Heart left ventricle (tissue), 16 donors: ENCODE results near the gene CD163. TPM values are rescaled to one million over a fixed set of nuclear protein-coding genes. Genes with fewer than 3 reads are reported as not detected.
"Not testable (repeated sequence)": the region's sequence is repeated elsewhere in the genome, so short reads cannot be mapped to it uniquely, and the experiment has no call there.

Source experiments
- ATAC-seq, 4 donors: fragments of 200-7000 bp; cut with Tn5 transposase; one replicate each; pipeline ENCODE4 v1.9.1; 2020 to 2022; ENCODE audit warnings: moderate library complexity in 4 of 4, mild to moderate bottlenecking in 3 of 4, moderate number of reproducible peaks in 1 of 4
- DNase-seq, 5 donors: peaks; one replicate each; pipeline ENCODE4 v3.0.0-alpha.2; 2020
- H3K27ac ChIP-seq, 12 donors: fragments of 200-600 bp; sonication (generic) in 4 of 12; one replicate each; pipeline versions ENCODE4 v1.5.0 to v1.8.0; 2016 to 2022; ENCODE audit warnings: mild to moderate bottlenecking in 2 of 12
- H3K27me3 ChIP-seq, 9 donors: fragments of 200-600 bp; sonication (generic) in 2 of 9; one replicate each; pipeline versions ENCODE4 v1.5.1 to v1.8.0; 2016 to 2022; ENCODE audit warnings: mild to moderate bottlenecking in 3 of 9
- H3K36me3 ChIP-seq, 9 donors: fragments of 200-600 bp; sonication (generic) in 2 of 9; one replicate each; pipeline versions ENCODE4 v1.5.0 to v1.8.0; 2018 to 2022; ENCODE audit warnings: mild to moderate bottlenecking in 2 of 9
- H3K4me1 ChIP-seq, 12 donors: fragments of 200-600 bp; sonication (generic) in 4 of 12; one replicate each; pipeline versions ENCODE4 v1.5.0 to v1.8.0; 2016 to 2022; ENCODE audit warnings: mild to moderate bottlenecking in 3 of 12
- H3K4me3 ChIP-seq, 12 donors: fragments of 200-600 bp; sonication (generic) in 4 of 12; one replicate each; pipeline versions ENCODE4 v1.5.0 to v1.8.0; 2017 to 2022; ENCODE audit warnings: mild to moderate bottlenecking in 9 of 12, moderate library complexity in 4 of 12
- H3K9me3 ChIP-seq, 12 donors: fragments of 200-600 bp; sonication (generic) in 4 of 12; one replicate each; pipeline versions ENCODE4 v1.5.0 to v1.8.0; 2016 to 2022; ENCODE audit warnings: mild to moderate bottlenecking in 1 of 12
- CTCF ChIP-seq, 12 donors: fragments of 200-600 bp; sonication (generic) in 4 of 12; IDR thresholded peaks; one replicate each; pipeline versions ENCODE4 v1.5.0 to v1.8.0; 2018 to 2022; ENCODE audit warnings: antibody characterized with exemption in 12 of 12, mild to moderate bottlenecking in 5 of 12
- POLR2A ChIP-seq, 2 donors: fragments of 450-650 bp; IDR thresholded peaks; one replicate each; pipeline ENCODE4 v1.6.1; 2017; ENCODE audit warnings: antibody characterized with exemption in 2 of 2, mild to moderate bottlenecking in 2 of 2, moderate library complexity in 2 of 2
- WGBS, 4 donors: extraction: QIAGEN DNeasy Blood & Tissue Kit in 2 of 4; methylation state at CpG; one replicate each; pipeline versions ENCODE4 v1.1.5 to v1.1.7; 2013 to 2018; 5-methylcytosine and 5-hydroxymethylcytosine counted together
- intact Hi-C, 10 donors: fragments of 100-400 bp; cut with DNase I; formaldehyde crosslinking; loops; one replicate each; pipeline versions ENCODE4 v1.11.1 to v1.14.2; 2022
- polyA plus RNA-seq, 2 donors: library from polyadenylated mRNA; stranded (reverse); fragments of 200-250 nt; gene quantifications; one replicate each; pipeline ENCODE4 v1.2.3, GENCODE V29; 2013
- total RNA-seq, 9 donors: library from RNA; depleted of rRNA in 2 of 9; stranded (reverse); fragments of >200 nt in 2 of 9; fragmentation: NEBNext Ultra II Directional in 3 of 9; extraction: Animal tissue kit (Norgen Biotek cat#: 25700) in 3 of 9; gene quantifications; one replicate each; pipeline versions ENCODE4 v1.1.0 to v1.2.4, GENCODE V29; 2016 to 2023
- donor health status: ischemic (EF 13 %, LVEDD 7.1; RV severe dilation, severe dysfunction).
- donor health status: healthy with polysubstance abuse.
- donor health status: DM: no; HTN: yes; CAD: no.
- donor health status: DM: no; HTN: no; CAD: no.
- donor health status: ischemic (EF 25% LVEDD 6.9; RV normal size, moderate dysfunction).
- donor health status: ischemic (EF 25% LVEDD 5.7; RV mildly dilated, moderate dysfunction).
- donor health status: healthy.
- donor health status: DM: yes; HTN: yes; CAD: no.
- donor health status: ischemic (EF 35%, LVEDD 5.7; RV mildly dilated, moderate dysfunction).
- donor health status: nonischemic (EF 11% LVEDD 7.7; RV severe dilation, severe dysfunction).
- donor health status: DM: yes; HTN: yes; CAD: no.
- donor health status: PGD.
- donor health status: ischemic (EF 29% LVEDD 5.4; RV normal size, mild dysfunction).
- donor health status: nonischemic (EF 23%, LVEDD 6.1; RV moderate dilation, normal function).

Gene CD163
- total and polyA plus RNA-seq, 11 donors = 6.2 to 389 (median 46.9) TPM

- H3K27ac ChIP-seq = peak overlapping the region in 1 of 12 donors; percentile 46
- no peak overlapping the region for H3K4me3 ChIP-seq
- no peaks in the 10 kb centered on the region for H3K27me3 ChIP-seq
- 66 to 80% (median 73%) methylated on average over 3 of the region's 3 CpGs for WGBS, 4 donors
- H3K36me3 ChIP-seq = no peaks in the 10 kb centered on the region
- ATAC-seq (peak in 2 of 4 donors; percentile 36 to 71), DNase-seq (no peak)
- TF ChIP-seq POLR2A (IDR thresholded peaks at IDR 0.05) (no peak), CTCF (IDR thresholded peaks at IDR 0.05) (no peak)
- peaks cover 0 to 8% (median 0%) of the 10 kb centered on the region in 12 donors for H3K4me1 ChIP-seq
- intact Hi-C loops = no loop called here
- no peaks in the 10 kb centered on the region for H3K9me3 ChIP-seq
Observed at GRCh38 chr12:7512553-7512952, 9.0 kb upstream of the CD163 start.

GRCh38 chr12:7509793-7510470 is 6.4 kb upstream of the CD163 start:
- H3K9me3 ChIP-seq, intact Hi-C loops: not testable (repeated sequence)
- WGBS, 4 donors = 87 to 98% (median 88%) methylated on average over 13 to 14 of the region's 14 CpGs

GRCh38 chr12:7502612-7503011 is 965 bp downstream of the CD163 start:
- ATAC-seq = no peak
- Histone ChIP-seq H3K27ac (peak overlapping the region in 9 of 12 donors; percentile 4 to 88 (median 32)), H3K36me3 (no peaks in the 10 kb centered on the region), H3K9me3 (peaks cover 0 to 3% (median 0%) of the 10 kb centered on the region in 12 donors), H3K4me1 (peaks cover 0 to 9% (median 0%) of the 10 kb centered on the region in 12 donors), H3K27me3 (no peaks in the 10 kb centered on the region), H3K4me3 (peak overlapping the region in 9 of 12 donors; percentile 1 to 56 (median 22))
- TF ChIP-seq CTCF (IDR thresholded peaks at IDR 0.05) = no peak
- TF ChIP-seq POLR2A (IDR thresholded peaks at IDR 0.05) = no peak
- 73 to 81% (median 77%) methylated on average over 3 of the region's 3 CpGs for WGBS, 4 donors
- DNase-seq = no peak
- intact Hi-C loops = no loop called here

More at GRCh38 chr12:7509793-7510470, 6.4 kb upstream of the CD163 start:
- not testable (repeated sequence) for ATAC-seq, H3K4me1 ChIP-seq, H3K36me3 ChIP-seq, H3K4me3 ChIP-seq, H3K27ac ChIP-seq, DNase-seq, H3K27me3 ChIP-seq

DNA sequence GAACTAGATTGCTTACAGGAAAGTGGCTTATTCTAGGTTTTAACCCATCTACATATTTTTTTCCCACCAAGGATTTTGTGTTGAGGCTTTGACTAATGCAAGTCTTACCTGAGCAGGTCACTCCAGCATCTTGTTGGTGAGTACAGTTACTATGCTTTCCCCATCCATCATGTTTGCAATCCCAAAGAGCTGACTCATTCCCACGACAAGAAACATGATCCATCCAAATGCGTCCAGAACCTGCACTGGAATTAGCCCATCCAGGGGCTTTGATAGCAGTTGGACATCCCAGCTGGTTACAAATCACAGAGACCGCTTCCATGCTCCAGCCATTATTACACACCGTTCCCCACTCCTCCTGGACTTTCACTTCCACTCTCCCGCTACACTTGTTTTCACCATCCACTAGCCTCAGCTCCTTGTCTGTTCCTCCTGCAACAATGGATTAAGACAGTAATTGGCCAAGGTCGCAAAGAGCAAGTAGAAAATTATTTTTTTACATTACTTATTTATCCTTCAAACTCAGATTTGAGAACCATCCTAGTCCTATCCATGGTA is 2.5 kb downstream of the CD163 start:
- DNase-seq (no peak), ATAC-seq (no peak)
- H3K27ac ChIP-seq = peak overlapping the region in 3 of 12 donors; percentile 1 to 88 (median 40)
- 73 to 78% (median 73%) methylated on average over 6 of the region's 6 CpGs for WGBS, 4 donors
- peak overlapping the region in 9 of 12 donors; percentile 8 to 56 (median 20) for H3K4me3 ChIP-seq
- H3K4me1 ChIP-seq = peaks cover 0 to 9% (median 0%) of the 10 kb centered on the region in 12 donors
- no peaks in the 10 kb centered on the region for H3K36me3 ChIP-seq
- intact Hi-C loops = no loop called here
- TF ChIP-seq POLR2A (IDR thresholded peaks at IDR 0.05) (no peak), CTCF (IDR thresholded peaks at IDR 0.05) (no peak)
- H3K27me3 ChIP-seq = no peaks in the 10 kb centered on the region
- peaks cover 0 to 3% (median 0%) of the 10 kb centered on the region in 12 donors for H3K9me3 ChIP-seq
